ENCODE results near the gene CDYL2. TPM values are rescaled to one million over a fixed set of nuclear protein-coding genes. Genes with fewer than 3 reads are reported as not detected.

CDYL2 gene
- total and polyA plus RNA-seq, 5 donors: 0.77 to 5.1 (median 3.4) TPM

GRCh38 chr16:80606221-80606766, 198.1 kb downstream of the CDYL2 start:
- WGBS: 85% methylated on average over 4 of the region's 4 CpGs
- no peak for ATAC-seq

GRCh38 chr16:80604600-80605355, 199.6 kb downstream of the CDYL2 start:
- H3K4me3 ChIP-seq (ENCODE audit: low read length): no peak overlapping the region
- no peaks in the 10 kb centered on the region for H3K4me1 ChIP-seq (ENCODE audit: control insufficient read depth, insufficient read depth, low read length)
- DNase-seq (no peak), ATAC-seq (no peak)
- intact Hi-C loops (cut with DNase I): no loop called here
- no peaks in the 10 kb centered on the region for H3K9me3 ChIP-seq (ENCODE audit: control insufficient read depth, low read length)
- H3K27me3 ChIP-seq (ENCODE audit: control insufficient read depth, insufficient read depth): no peaks in the 10 kb centered on the region
- no peak overlapping the region for H3K27ac ChIP-seq (ENCODE audit: low read length)
- 93% methylated on average over 8 of the region's 8 CpGs for WGBS

More at GRCh38 chr16:80606221-80606766, 198.1 kb downstream of the CDYL2 start:
- DNase-seq: no peak
- H3K27me3 ChIP-seq (ENCODE audit: control insufficient read depth, insufficient read depth): no peaks in the 10 kb centered on the region
- no peaks in the 10 kb centered on the region for H3K4me1 ChIP-seq (ENCODE audit: control insufficient read depth, insufficient read depth, low read length)
- H3K9me3 ChIP-seq (ENCODE audit: control insufficient read depth, low read length): no peaks in the 10 kb centered on the region
- intact Hi-C loops (cut with DNase I): no loop called here
- H3K27ac ChIP-seq (ENCODE audit: low read length): no peak overlapping the region
- no peak overlapping the region for H3K4me3 ChIP-seq (ENCODE audit: low read length)

DNA sequence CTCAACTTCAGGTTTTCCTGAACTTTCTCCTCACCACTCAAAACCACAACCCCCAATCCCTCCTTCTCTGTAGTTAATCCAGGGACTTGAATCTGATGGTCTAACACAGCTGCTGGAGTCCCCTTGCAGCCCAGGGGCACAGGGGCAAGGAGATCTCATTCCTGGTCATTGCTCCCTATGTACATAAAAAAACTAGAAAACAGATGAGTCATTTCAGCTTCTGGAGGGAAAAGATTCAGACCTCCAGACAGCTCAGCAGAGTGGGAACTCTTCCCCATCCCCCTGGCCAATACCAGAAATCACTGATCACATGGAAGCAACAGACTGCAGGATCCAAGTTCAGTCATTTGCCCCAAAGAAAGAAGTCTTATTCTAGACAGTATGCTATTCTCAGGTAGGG, 201.5 kb downstream of the CDYL2 start:
- Histone ChIP-seq H3K9me3 (ENCODE audit: control insufficient read depth, low read length) (no peaks in the 10 kb centered on the region), H3K27me3 (ENCODE audit: control insufficient read depth, insufficient read depth) (no peaks in the 10 kb centered on the region), H3K27ac (ENCODE audit: low read length) (no peak overlapping the region), H3K4me3 (ENCODE audit: low read length) (no peak overlapping the region), H3K4me1 (ENCODE audit: control insufficient read depth, insufficient read depth, low read length) (no peaks in the 10 kb centered on the region)
- intact Hi-C loops (cut with DNase I): no loop called here
- ATAC-seq (no peak), DNase-seq (no peak)

DNA sequence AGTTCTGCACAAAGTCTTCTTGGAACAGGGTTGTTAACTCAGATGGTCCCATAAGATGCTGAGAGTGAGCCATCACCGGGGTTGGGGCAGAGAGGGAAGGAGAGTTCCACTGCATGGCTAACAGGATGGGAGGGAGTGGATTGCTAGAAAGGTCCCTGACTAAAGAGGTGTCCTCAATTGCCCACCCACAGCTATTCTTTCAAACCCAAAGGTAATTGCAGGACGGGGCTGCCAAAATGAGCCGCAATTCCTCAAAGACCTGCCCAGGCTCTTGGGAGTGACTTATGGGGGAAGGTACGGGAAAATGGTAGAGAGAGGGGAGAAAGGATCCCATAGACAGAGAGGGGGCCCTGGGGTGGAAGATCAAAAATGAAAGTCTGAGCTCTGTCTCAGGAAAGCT, 203.2 kb downstream of the CDYL2 start:
- Histone ChIP-seq H3K27ac (ENCODE audit: low read length) (no peak overlapping the region), H3K9me3 (ENCODE audit: control insufficient read depth, low read length) (no peaks in the 10 kb centered on the region), H3K27me3 (ENCODE audit: control insufficient read depth, insufficient read depth) (no peaks in the 10 kb centered on the region), H3K4me1 (ENCODE audit: control insufficient read depth, insufficient read depth, low read length) (no peaks in the 10 kb centered on the region), H3K4me3 (ENCODE audit: low read length) (no peak overlapping the region)
- intact Hi-C loops (cut with DNase I): no loop called here
- WGBS: 93% methylated on average over 4 of the region's 4 CpGs
- no peak for ATAC-seq
- no peak for DNase-seq

DNA sequence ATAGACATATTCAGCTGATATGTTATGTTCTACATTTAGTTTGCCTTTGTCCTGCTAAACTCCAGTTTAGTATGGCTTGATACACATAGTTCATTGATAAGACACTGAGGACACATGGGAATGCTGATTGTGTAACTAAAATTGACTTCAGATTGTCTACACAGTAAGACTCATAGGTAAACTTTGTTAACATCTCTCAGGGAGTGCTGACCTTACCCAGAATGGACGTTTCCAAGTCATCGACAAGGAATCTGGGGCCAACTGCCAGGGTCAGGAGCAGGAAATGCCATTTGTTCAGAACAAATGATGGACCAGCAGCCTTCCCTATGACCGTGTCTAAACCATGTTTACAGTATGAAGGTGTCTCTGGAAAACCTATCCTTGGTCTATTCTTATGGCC, 204.9 kb downstream of the CDYL2 start:
- Histone ChIP-seq H3K4me3 (ENCODE audit: low read length) (no peak overlapping the region), H3K9me3 (ENCODE audit: control insufficient read depth, low read length) (no peaks in the 10 kb centered on the region), H3K27ac (ENCODE audit: low read length) (no peak overlapping the region), H3K27me3 (ENCODE audit: control insufficient read depth, insufficient read depth) (no peaks in the 10 kb centered on the region), H3K4me1 (ENCODE audit: control insufficient read depth, insufficient read depth, low read length) (no peaks in the 10 kb centered on the region)
- 77% methylated on average over 3 of the region's 3 CpGs for WGBS
- DNase-seq (no peak), ATAC-seq (no peak)
- intact Hi-C loops (cut with DNase I): no loop called here

- no peak overlapping the region for H3K4me3 ChIP-seq (ENCODE audit: low read length)
- intact Hi-C loops (cut with DNase I): no loop called here
- no peaks in the 10 kb centered on the region for H3K9me3 ChIP-seq (ENCODE audit: control insufficient read depth, low read length)
- ATAC-seq: no peak
- H3K4me1 ChIP-seq (ENCODE audit: control insufficient read depth, insufficient read depth, low read length): no peaks in the 10 kb centered on the region
- no peak for DNase-seq
- H3K27ac ChIP-seq (ENCODE audit: low read length): no peak overlapping the region
- no peaks in the 10 kb centered on the region for H3K27me3 ChIP-seq (ENCODE audit: control insufficient read depth, insufficient read depth)
- 89% methylated on average over 7 of the region's 7 CpGs for WGBS
Observed at GRCh38 chr16:80596507-80597207, 207.7 kb downstream of the CDYL2 start.

DNA sequence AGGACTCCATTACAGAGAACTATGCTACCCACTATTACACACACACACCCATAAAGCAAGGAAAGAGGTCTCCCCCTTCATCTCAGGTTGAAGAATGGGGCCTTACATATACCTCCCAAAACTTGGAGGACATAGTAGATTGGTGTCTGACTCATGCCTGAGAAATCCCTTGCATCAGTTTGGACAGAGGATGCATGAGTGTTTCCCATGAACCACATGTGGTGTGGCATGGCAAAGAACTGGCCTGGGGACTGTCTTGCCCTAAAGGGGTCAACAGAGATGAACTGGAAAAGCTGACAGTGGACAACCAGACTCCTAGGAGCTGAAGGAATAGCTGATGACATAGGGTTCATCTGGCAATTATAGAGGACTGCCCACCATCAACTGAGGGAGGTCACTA, 209.6 kb downstream of the CDYL2 start:
- Histone ChIP-seq H3K27me3 (ENCODE audit: control insufficient read depth, insufficient read depth) (no peaks in the 10 kb centered on the region), H3K27ac (ENCODE audit: low read length) (no peak overlapping the region), H3K4me3 (ENCODE audit: low read length) (no peak overlapping the region), H3K9me3 (ENCODE audit: control insufficient read depth, low read length) (no peaks in the 10 kb centered on the region), H3K4me1 (ENCODE audit: control insufficient read depth, insufficient read depth, low read length) (no peaks in the 10 kb centered on the region)
- intact Hi-C loops (cut with DNase I): no loop called here
- ATAC-seq (no peak), DNase-seq (no peak)

DNA sequence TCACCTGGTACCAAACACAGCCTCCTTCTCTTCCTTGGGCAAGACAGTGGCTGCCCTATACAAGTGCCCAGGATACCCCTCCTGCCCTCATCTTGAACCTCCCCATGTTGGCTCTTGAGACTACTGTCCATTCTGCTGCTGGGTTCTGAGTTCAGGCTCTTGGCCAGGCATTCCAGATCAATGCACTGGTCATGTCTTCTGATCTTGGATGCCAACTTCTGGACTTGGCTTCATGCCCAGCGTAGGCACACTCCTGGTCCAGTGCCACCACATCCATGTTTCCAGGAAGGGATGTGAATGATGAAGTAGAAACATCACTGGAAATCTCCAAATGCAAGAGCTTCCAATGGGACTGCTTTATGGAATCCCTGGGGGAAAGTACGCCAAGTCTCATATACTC, 212.1 kb downstream of the CDYL2 start:
- no peak overlapping the region for H3K27ac ChIP-seq (ENCODE audit: low read length)
- intact Hi-C loops (cut with DNase I): no loop called here
- WGBS: 85% methylated on average over 2 of the region's 2 CpGs
- H3K4me1 ChIP-seq (ENCODE audit: control insufficient read depth, insufficient read depth, low read length): no peaks in the 10 kb centered on the region
- H3K27me3 ChIP-seq (ENCODE audit: control insufficient read depth, insufficient read depth): no peaks in the 10 kb centered on the region
- ATAC-seq: no peak
- no peak overlapping the region for H3K4me3 ChIP-seq (ENCODE audit: low read length)
- no peaks in the 10 kb centered on the region for H3K9me3 ChIP-seq (ENCODE audit: control insufficient read depth, low read length)
- no peak for DNase-seq

- intact Hi-C loops (cut with DNase I): no loop called here
- ATAC-seq (no peak), DNase-seq (no peak)
- no peaks in the 10 kb centered on the region for H3K27me3 ChIP-seq (ENCODE audit: control insufficient read depth, insufficient read depth)
- H3K4me1 ChIP-seq (ENCODE audit: control insufficient read depth, insufficient read depth, low read length): no peaks in the 10 kb centered on the region
- H3K27ac ChIP-seq (ENCODE audit: low read length): no peak overlapping the region
- no peak overlapping the region for H3K4me3 ChIP-seq (ENCODE audit: low read length)
- no peaks in the 10 kb centered on the region for H3K9me3 ChIP-seq (ENCODE audit: control insufficient read depth, low read length)
- whole genome bisulfite sequencing: 77% methylated on average over 7 of the region's 7 CpGs
Observed at GRCh38 chr16:80591071-80591915, 213.1 kb downstream of the CDYL2 start.

DNA sequence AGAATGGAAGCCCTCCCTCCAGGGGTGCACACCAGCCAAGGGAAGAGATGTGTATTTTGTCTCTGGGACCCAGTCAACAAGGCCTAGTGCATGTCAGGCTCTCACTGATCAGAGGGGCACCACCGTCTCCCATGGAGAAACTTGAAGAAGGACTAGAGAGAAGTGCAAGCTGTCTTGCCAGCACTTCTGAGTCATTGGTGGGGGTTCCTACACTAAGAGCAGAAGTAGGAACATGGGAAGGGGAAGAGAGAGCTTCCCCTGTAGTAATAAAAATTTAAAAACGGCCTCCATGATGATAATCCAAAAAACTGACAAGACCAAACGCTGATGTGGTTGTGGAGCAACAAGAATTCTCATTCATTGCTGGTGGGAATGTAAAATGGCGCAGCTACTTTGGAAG, 217.3 kb downstream of the CDYL2 start:
- WGBS: 78% methylated on average over 4 of the region's 4 CpGs
- intact Hi-C loops (cut with DNase I): no loop called here
- Histone ChIP-seq H3K27me3 (ENCODE audit: control insufficient read depth, insufficient read depth) (no peaks in the 10 kb centered on the region), H3K4me3 (ENCODE audit: low read length) (no peak overlapping the region), H3K9me3 (ENCODE audit: control insufficient read depth, low read length) (no peaks in the 10 kb centered on the region), H3K4me1 (ENCODE audit: control insufficient read depth, insufficient read depth, low read length) (no peaks in the 10 kb centered on the region), H3K27ac (ENCODE audit: low read length) (no peak overlapping the region)
- DNase-seq (no peak), ATAC-seq (no peak)

GRCh38 chr16:80586476-80586875, 217.9 kb downstream of the CDYL2 start:
- no peak for ATAC-seq
- intact Hi-C loops (cut with DNase I): no loop called here
- DNase-seq: no peak
- no peaks in the 10 kb centered on the region for H3K9me3 ChIP-seq (ENCODE audit: control insufficient read depth, low read length)
- no peaks in the 10 kb centered on the region for H3K4me1 ChIP-seq (ENCODE audit: control insufficient read depth, insufficient read depth, low read length)
- H3K27me3 ChIP-seq (ENCODE audit: control insufficient read depth, insufficient read depth): no peaks in the 10 kb centered on the region
- no peak overlapping the region for H3K4me3 ChIP-seq (ENCODE audit: low read length)
- no peak overlapping the region for H3K27ac ChIP-seq (ENCODE audit: low read length)
